ENCODE data around the gene CCDC9B.

DNA sequence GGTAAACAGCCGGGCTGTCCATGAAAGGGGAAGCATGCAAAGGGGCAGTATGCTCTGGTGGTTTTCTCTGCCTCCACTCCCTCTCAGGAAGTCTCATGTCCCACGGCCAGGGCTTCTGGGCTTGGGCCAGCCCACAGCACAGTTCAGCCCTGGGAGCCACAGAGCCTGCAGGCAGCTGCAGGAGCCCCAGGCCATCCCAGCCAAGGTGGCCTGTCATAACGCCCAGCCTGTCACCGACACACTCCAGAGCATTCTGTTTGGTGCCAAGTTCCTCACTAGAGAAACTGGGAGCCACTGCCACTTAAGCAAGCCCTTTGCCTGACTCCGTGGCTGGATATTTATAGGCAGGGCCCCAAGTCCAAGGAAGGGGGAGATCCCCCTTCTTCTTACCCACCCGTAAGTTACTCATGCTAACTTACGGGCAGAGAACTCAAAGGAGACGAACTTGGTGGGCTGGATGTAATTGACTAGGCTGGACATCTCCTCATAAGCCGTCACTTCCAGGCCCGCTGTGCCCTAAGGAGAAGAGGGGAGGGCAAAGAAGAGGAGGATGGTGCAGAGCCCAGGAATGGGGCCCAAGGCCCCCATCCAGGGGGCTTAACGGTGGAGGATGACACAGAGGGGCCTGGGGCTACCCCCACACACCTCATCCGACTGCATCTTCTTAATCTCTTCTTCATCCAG lies 44.7 kb downstream of the CCDC9B start:
- TF ChIP-seq EZH2 (IDR thresholded peaks at IDR 0.05; ENCODE audit: low read length, unreplicated experiment) (no peak), EZH2phosphoT487 (IDR thresholded peaks at IDR 0.05; ENCODE audit: borderline replicate concordance, low read length) (no peak)
- TF ChIP-seq, protein P1, sequence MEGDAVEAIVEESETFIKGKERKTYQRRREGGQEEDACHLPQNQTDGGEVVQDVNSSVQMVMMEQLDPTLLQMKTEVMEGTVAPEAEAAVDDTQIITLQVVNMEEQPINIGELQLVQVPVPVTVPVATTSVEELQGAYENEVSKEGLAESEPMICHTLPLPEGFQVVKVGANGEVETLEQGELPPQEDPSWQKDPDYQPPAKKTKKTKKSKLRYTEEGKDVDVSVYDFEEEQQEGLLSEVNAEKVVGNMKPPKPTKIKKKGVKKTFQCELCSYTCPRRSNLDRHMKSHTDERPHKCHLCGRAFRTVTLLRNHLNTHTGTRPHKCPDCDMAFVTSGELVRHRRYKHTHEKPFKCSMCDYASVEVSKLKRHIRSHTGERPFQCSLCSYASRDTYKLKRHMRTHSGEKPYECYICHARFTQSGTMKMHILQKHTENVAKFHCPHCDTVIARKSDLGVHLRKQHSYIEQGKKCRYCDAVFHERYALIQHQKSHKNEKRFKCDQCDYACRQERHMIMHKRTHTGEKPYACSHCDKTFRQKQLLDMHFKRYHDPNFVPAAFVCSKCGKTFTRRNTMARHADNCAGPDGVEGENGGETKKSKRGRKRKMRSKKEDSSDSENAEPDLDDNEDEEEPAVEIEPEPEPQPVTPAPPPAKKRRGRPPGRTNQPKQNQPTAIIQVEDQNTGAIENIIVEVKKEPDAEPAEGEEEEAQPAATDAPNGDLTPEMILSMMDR (conservative IDR thresholded peaks at IDR 0.05; ENCODE audit: low read depth, low read length) = no peak
